C4-2B (cell line): ENCODE measurements around the gene CAB39.

Experiments
- ZFX ChIP-seq: fragments of 450-650 bp; IDR thresholded peaks from 2 replicates; pipeline ENCODE4 v1.6.1; 2017
- TF ChIP-seq, protein P1 (sequence below): fragments of 450-650 bp; conservative IDR thresholded peaks from 2 replicates; pipeline ENCODE4 v1.5.1; 2017; ENCODE audit warnings: mild to moderate bottlenecking

DNA sequence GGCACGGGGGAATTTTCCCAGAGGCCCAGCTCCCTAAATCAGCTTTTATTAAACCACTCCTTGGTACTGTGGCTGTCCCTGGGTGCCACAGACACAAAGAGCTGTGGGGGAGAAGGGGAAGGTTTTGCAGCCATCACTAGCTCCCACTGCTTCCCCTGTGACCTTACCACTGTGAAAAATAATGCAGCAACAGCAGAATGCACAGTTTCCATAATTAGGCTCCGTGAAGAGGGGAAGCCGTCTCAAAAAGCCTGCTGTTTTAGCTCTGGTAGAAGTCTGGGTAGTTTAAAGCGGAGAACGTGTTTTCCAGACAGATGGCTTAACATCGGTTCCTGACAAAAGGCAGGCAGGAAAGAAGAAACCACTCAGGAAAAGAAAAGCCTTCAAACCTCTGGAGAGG is 27.5 kb upstream of the CAB39 start:
- TF ChIP-seq, protein P1, sequence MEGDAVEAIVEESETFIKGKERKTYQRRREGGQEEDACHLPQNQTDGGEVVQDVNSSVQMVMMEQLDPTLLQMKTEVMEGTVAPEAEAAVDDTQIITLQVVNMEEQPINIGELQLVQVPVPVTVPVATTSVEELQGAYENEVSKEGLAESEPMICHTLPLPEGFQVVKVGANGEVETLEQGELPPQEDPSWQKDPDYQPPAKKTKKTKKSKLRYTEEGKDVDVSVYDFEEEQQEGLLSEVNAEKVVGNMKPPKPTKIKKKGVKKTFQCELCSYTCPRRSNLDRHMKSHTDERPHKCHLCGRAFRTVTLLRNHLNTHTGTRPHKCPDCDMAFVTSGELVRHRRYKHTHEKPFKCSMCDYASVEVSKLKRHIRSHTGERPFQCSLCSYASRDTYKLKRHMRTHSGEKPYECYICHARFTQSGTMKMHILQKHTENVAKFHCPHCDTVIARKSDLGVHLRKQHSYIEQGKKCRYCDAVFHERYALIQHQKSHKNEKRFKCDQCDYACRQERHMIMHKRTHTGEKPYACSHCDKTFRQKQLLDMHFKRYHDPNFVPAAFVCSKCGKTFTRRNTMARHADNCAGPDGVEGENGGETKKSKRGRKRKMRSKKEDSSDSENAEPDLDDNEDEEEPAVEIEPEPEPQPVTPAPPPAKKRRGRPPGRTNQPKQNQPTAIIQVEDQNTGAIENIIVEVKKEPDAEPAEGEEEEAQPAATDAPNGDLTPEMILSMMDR = no peak
- no peak for TF ChIP-seq ZFX
